Measurements from ENCODE around the gene TIMM22. TPM values are rescaled to one million over a fixed set of nuclear protein-coding genes. Genes with fewer than 3 reads are reported as not detected.

Gene TIMM22
- total and polyA plus RNA-seq, 2 donors from 2014 or later: 14.6 to 17.3 TPM

DNA sequence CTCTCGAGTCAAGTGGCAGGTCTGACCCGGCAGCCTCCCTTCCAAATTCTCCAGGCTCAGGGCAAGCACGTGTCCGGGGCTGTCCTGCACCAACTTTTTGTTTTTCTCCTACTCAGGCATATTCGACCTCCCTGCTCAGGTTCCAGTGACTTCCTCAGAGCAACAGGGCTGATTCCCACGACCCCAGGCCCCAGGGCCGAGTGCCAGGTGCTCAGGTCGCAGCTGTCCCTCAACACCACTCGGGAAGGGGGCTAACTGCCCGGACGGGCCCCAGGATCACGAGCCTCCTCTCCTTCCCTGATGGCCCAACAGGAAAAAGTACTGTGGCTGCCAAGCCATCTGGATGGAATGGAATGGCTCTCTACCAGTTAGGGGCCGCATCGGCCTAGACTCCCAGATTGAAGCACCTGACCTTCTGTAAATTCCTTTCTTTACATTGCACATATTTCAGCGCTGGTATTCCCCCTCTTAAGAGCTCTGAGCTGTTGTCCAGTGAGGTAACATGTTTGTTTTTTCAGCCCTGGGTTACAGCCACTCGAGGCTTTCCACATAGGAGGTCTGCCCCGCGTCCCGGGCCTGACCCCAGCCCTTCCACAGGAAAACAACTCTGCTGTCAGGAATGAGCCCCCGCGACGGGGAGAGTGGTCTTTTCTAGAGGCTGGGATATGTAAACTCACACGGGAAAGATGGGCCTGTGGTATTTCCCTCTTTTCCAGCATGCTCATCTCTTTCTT is 42.3 kb upstream of the TIMM22 start:
- DNase-seq (peak in 4 of 5 donors; percentile 62 to 83 (median 68)), FAIRE-seq (no peak)
- Histone ChIP-seq H3K36me3 (ENCODE audit: control insufficient read depth in 2 of 3, insufficient read depth in 3 of 3, low read length in 3 of 3) (no peaks in the 10 kb centered on the region), H3K9me3 (ENCODE audit: control insufficient read depth in 2 of 3, insufficient read depth in 1 of 3, low read length in 3 of 3) (no peaks in the 10 kb centered on the region), H3K27me3 (ENCODE audit: control insufficient read depth, insufficient read depth, low read length) (no peaks in the 10 kb centered on the region), H3K4me1 (ENCODE audit: control insufficient read depth in 2 of 3, insufficient read depth in 2 of 3, low read depth in 1 of 3, low read length in 3 of 3) (peaks cover 0 to 3% (median 0%) of the 10 kb centered on the region in 3 donors), H3K9ac (ENCODE audit: low read length in 3 of 3) (no peak overlapping the region), H3K27ac (ENCODE audit: low read depth in 2 of 2, low read length in 2 of 2) (no peak overlapping the region), H3K4me3 (ENCODE audit: low read length in 3 of 3) (no peak overlapping the region)
- intact Hi-C loops (cut with DNase I): no loop called here
- TF ChIP-seq, protein P1, sequence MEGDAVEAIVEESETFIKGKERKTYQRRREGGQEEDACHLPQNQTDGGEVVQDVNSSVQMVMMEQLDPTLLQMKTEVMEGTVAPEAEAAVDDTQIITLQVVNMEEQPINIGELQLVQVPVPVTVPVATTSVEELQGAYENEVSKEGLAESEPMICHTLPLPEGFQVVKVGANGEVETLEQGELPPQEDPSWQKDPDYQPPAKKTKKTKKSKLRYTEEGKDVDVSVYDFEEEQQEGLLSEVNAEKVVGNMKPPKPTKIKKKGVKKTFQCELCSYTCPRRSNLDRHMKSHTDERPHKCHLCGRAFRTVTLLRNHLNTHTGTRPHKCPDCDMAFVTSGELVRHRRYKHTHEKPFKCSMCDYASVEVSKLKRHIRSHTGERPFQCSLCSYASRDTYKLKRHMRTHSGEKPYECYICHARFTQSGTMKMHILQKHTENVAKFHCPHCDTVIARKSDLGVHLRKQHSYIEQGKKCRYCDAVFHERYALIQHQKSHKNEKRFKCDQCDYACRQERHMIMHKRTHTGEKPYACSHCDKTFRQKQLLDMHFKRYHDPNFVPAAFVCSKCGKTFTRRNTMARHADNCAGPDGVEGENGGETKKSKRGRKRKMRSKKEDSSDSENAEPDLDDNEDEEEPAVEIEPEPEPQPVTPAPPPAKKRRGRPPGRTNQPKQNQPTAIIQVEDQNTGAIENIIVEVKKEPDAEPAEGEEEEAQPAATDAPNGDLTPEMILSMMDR (IDR thresholded peaks at IDR 0.05; ENCODE audit: borderline replicate concordance, extremely low read depth, insufficient read depth): no peak

DNA sequence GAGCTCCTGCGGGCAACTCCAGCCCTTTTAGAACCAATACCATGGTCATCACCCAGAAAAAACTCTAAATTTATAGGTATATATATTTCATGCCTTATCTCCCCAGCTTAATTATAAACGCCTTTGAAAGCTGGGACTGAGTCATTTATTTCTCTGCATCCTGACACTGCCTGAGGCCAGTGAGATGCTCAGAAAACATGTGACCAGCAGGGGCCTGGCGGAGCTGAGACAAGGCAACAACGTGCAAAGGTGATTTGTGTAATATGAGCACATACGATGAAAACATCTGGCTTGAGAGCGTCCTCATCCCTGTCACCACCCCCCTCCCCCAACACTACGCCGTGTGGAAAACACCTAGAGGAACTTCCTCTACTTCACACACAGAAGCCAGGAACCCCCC is 40.0 kb upstream of the TIMM22 start:
- no peaks in the 10 kb centered on the region for H3K27me3 ChIP-seq (ENCODE audit: control insufficient read depth, insufficient read depth, low read length)
- TF ChIP-seq, protein P1 (IDR thresholded peaks at IDR 0.05; ENCODE audit: borderline replicate concordance, extremely low read depth, insufficient read depth): no peak
- no peak for FAIRE-seq
- peaks cover 0 to 1% (median 0%) of the 10 kb centered on the region in 3 donors for H3K4me1 ChIP-seq (ENCODE audit: control insufficient read depth in 2 of 3, insufficient read depth in 2 of 3, low read depth in 1 of 3, low read length in 3 of 3)
- intact Hi-C loops (cut with DNase I): no loop called here
- peak in 1 of 5 donors; percentile 22 for DNase-seq
- H3K4me3 ChIP-seq (ENCODE audit: low read length in 3 of 3): no peak overlapping the region
- no peak overlapping the region for H3K9ac ChIP-seq (ENCODE audit: low read length in 3 of 3)
- H3K9me3 ChIP-seq (ENCODE audit: control insufficient read depth in 2 of 3, insufficient read depth in 1 of 3, low read length in 3 of 3): no peaks in the 10 kb centered on the region
- no peak overlapping the region for H3K27ac ChIP-seq (ENCODE audit: low read depth in 2 of 2, low read length in 2 of 2)
- H3K36me3 ChIP-seq (ENCODE audit: control insufficient read depth in 2 of 3, insufficient read depth in 3 of 3, low read length in 3 of 3): no peaks in the 10 kb centered on the region

DNA sequence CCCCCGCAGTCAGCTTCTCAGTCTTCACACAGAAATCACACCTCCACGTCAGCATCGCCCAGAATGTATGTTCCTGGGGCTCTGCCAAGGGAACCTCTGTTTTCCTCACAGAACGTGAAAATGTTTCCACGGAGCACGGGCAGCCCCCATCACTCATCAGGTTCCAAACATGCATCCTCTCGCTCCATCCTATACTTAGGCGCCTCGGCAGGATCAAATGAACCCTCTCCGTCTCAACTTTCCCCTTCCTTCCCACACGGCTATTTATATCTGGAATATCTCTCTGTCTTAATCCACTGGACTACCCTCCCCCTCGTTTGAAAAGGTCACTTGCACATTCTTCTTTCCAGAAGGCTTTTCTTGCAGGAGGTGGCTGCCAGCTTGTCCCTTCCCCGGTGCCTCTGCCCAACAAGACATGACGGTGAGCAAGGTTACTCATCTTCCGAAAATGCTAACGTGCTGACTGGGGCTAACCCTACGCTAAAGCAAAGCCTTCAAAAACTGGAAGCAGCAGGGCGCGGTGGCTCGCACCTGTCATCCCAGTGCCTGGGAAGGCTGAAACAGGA is 39.0 kb upstream of the TIMM22 start:
- FAIRE-seq (no peak), DNase-seq (peak in 4 of 5 donors; percentile 21 to 75 (median 64))
- Histone ChIP-seq H3K27me3 (ENCODE audit: control insufficient read depth, insufficient read depth, low read length) (no peaks in the 10 kb centered on the region), H3K4me3 (ENCODE audit: low read length in 3 of 3) (no peak overlapping the region), H3K4me1 (ENCODE audit: control insufficient read depth in 2 of 3, insufficient read depth in 2 of 3, low read depth in 1 of 3, low read length in 3 of 3) (no peaks in the 10 kb centered on the region), H3K9ac (ENCODE audit: low read length in 3 of 3) (no peak overlapping the region), H3K36me3 (ENCODE audit: control insufficient read depth in 2 of 3, insufficient read depth in 3 of 3, low read length in 3 of 3) (no peaks in the 10 kb centered on the region), H3K27ac (ENCODE audit: low read depth in 2 of 2, low read length in 2 of 2) (no peak overlapping the region), H3K9me3 (ENCODE audit: control insufficient read depth in 2 of 3, insufficient read depth in 1 of 3, low read length in 3 of 3) (no peaks in the 10 kb centered on the region)
- TF ChIP-seq, protein P1 (IDR thresholded peaks at IDR 0.05; ENCODE audit: borderline replicate concordance, extremely low read depth, insufficient read depth): no peak
- intact Hi-C loops (cut with DNase I): no loop called here

Measured in kidney (tissue), 14 donors.